Esophagus muscularis mucosa (tissue), 4 donors: ENCODE data around the gene LDB3. TPM values are rescaled to one million over a fixed set of nuclear protein-coding genes. Genes with fewer than 3 reads are reported as not detected.

ENCODE experiments used
- DNase-seq: peaks from one replicate; pipeline ENCODE4 v3.0.0-alpha.2; 2017; ENCODE audit errors: extremely low spot score
- H3K27ac ChIP-seq, 4 donors: fragments of 200-600 bp; sonication (generic); replicated peaks in 1 of 4; 1 replicate in 3 of 4; 2 replicates in 1 of 4; pipeline ENCODE4 v1.5.1; 2016 to 2019; ENCODE audit warnings: mild to moderate bottlenecking in 1 of 4
- H3K27me3 ChIP-seq, 4 donors: fragments of 200-600 bp; sonication (generic); one replicate each; pipeline versions ENCODE4 v1.5.1 to v1.6.0; 2016 to 2019
- H3K36me3 ChIP-seq, 4 donors: fragments of 200-600 bp; sonication (generic); one replicate each; pipeline ENCODE4 v1.5.1; 2016 to 2019
- H3K4me1 ChIP-seq, 4 donors: fragments of 200-600 bp; sonication (generic); one replicate each; pipeline ENCODE4 v1.5.1; 2016 to 2019
- H3K4me3 ChIP-seq, 4 donors: fragments of 200-600 bp; sonication (generic); 1 replicate in 2 of 4; 2 replicates in 2 of 4; pipeline ENCODE4 v1.5.1; 2016 to 2019; ENCODE audit warnings: mild to moderate bottlenecking in 4 of 4, moderate library complexity in 1 of 4
- H3K9me3 ChIP-seq, 4 donors: fragments of 200-600 bp; sonication (generic); 1 replicate in 3 of 4; 2 replicates in 1 of 4; pipeline ENCODE4 v1.5.1; 2016 to 2019
- CTCF ChIP-seq, 3 experiments: fragments of 200-600 bp in 2 of 3; fragments of 450-650 bp in 1 of 3; sonication (generic) in 2 of 3; IDR thresholded peaks; one replicate each; pipeline ENCODE4 v1.5.1; 2017 to 2019; ENCODE audit warnings: antibody characterized with exemption in 3 of 3, mild to moderate bottlenecking in 2 of 3, moderate library complexity in 1 of 3
- EP300 ChIP-seq: sonication (generic); formaldehyde crosslinking; IDR thresholded peaks from one replicate; pipeline ENCODE4 v1.6.1; 2017; ENCODE audit warnings: antibody characterized with exemption
- POLR2A ChIP-seq: fragments of 450-650 bp; IDR thresholded peaks from one replicate; pipeline ENCODE4 v1.6.1; 2017; ENCODE audit warnings: antibody characterized with exemption, moderate library complexity, mild to moderate bottlenecking, low read depth
- POLR2AphosphoS5 ChIP-seq, 2 donors: sonication (generic); formaldehyde crosslinking; IDR thresholded peaks; one replicate each; pipeline ENCODE4 v1.6.1; 2017; ENCODE audit warnings: antibody characterized with exemption in 2 of 2
- WGBS: methylation state at CpG from one replicate; pipeline ENCODE4 v1.1.5; 2018; 5-methylcytosine and 5-hydroxymethylcytosine counted together
- intact Hi-C: fragments of 100-400 bp; cut with DNase I; formaldehyde crosslinking; loops from one replicate; pipeline ENCODE4 v1.15.1; 2023
- total RNA-seq, 4 donors: library from RNA; depleted of rRNA; stranded (reverse); fragments of >200 nt; gene quantifications; one replicate each; pipeline versions ENCODE4 v1.1.0 to v1.2.1, GENCODE V29; 2016

Gene LDB3
- total RNA-seq, 4 donors from 2014 or later = 12.6 to 42.3 (median 21.6) TPM

- WGBS = 63% methylated on average over 6 of the region's 6 CpGs
- Histone ChIP-seq H3K4me3 (no peak overlapping the region), H3K9me3 (no peaks in the 10 kb centered on the region), H3K4me1 (peaks cover 35 to 90% (median 83%) of the 10 kb centered on the region in 4 donors), H3K36me3 (no peaks in the 10 kb centered on the region), H3K27ac (peak overlapping the region in 2 of 4 donors; percentile 6 to 29), H3K27me3 (no peaks in the 10 kb centered on the region)
- TF ChIP-seq EP300 = no peak
- TF ChIP-seq POLR2A = no peak
- DNase-seq = no peak
- intact Hi-C loops = no loop called here
Measured at GRCh38 chr10:86773498-86773897, 105.2 kb downstream of the LDB3 start.

GRCh38 chr10:86775056-86775869 lies 107.0 kb downstream of the LDB3 start:
- no peaks in the 10 kb centered on the region for H3K36me3 ChIP-seq
- WGBS = 34% methylated on average over 6 of the region's 6 CpGs
- no peaks in the 10 kb centered on the region for H3K27me3 ChIP-seq
- intact Hi-C loops = loop anchor here (5.0 kb wide), 1 partner anchor 47 kb away; no protein-coding TSS in a partner anchor
- TF ChIP-seq CTCF (IDR thresholded peaks at IDR 0.05) = no peak
- H3K9me3 ChIP-seq = no peaks in the 10 kb centered on the region
- no peak for DNase-seq
- H3K4me3 ChIP-seq = no peak overlapping the region
- peak overlapping the region; percentile 33 to 62 (median 39) for H3K27ac ChIP-seq
- peaks cover 18 to 85% (median 75%) of the 10 kb centered on the region in 4 donors for H3K4me1 ChIP-seq

- intact Hi-C loops = loop anchor here (5.0 kb wide), 1 partner anchor 46 kb away; no protein-coding TSS in a partner anchor
- Histone ChIP-seq H3K4me3 (no peak overlapping the region), H3K4me1 (peaks cover 16 to 79% (median 70%) of the 10 kb centered on the region in 4 donors), H3K27me3 (no peaks in the 10 kb centered on the region), H3K9me3 (no peaks in the 10 kb centered on the region), H3K27ac (peak overlapping the region; percentile 33 to 62 (median 39)), H3K36me3 (no peaks in the 10 kb centered on the region)
- TF ChIP-seq POLR2A = no peak
- no peak for DNase-seq
- 47% methylated on average over 3 of the region's 3 CpGs for WGBS
Measured at GRCh38 chr10:86775870-86776180, 107.5 kb downstream of the LDB3 start.

GRCh38 chr10:86779220-86780017 lies 111.1 kb downstream of the LDB3 start:
- Histone ChIP-seq H3K36me3 (no peaks in the 10 kb centered on the region), H3K4me1 (peaks cover 23 to 72% (median 61%) of the 10 kb centered on the region in 4 donors), H3K9me3 (no peaks in the 10 kb centered on the region), H3K4me3 (no peak overlapping the region), H3K27me3 (no peaks in the 10 kb centered on the region), H3K27ac (peak overlapping the region in 3 of 4 donors; percentile 21 to 56 (median 52))
- no peak for DNase-seq
- TF ChIP-seq EP300 = no peak
- TF ChIP-seq POLR2A = no peak
- no peak for TF ChIP-seq CTCF (IDR thresholded peaks at IDR 0.05)
- TF ChIP-seq POLR2AphosphoS5 (IDR thresholded peaks at IDR 0.05) = no peak
- intact Hi-C loops = loop anchor here (5.0 kb wide), 1 partner anchor 43 kb away; no protein-coding TSS in a partner anchor
- WGBS = 66% methylated on average over 5 of the region's 5 CpGs

GRCh38 chr10:86782701-86783418 lies 114.5 kb downstream of the LDB3 start:
- Histone ChIP-seq H3K4me1 (peaks cover 26 to 76% (median 70%) of the 10 kb centered on the region in 4 donors), H3K36me3 (no peaks in the 10 kb centered on the region), H3K27ac (peak overlapping the region; percentile 21 to 64 (median 36)), H3K4me3 (no peak overlapping the region), H3K9me3 (no peaks in the 10 kb centered on the region), H3K27me3 (no peaks in the 10 kb centered on the region)
- 67% methylated on average over 1 of the region's 1 CpG for WGBS
- intact Hi-C loops = no loop called here
- TF ChIP-seq POLR2A (no peak), CTCF (IDR thresholded peaks at IDR 0.05) (no peak), EP300 (no peak), POLR2AphosphoS5 (IDR thresholded peaks at IDR 0.05) (no peak)
- DNase-seq = no peak
